GM12865 (cell line): ENCODE results near the gene LRRC28.

Source experiments
- DNase-seq: peaks from one replicate; pipeline ENCODE4 v3.0.0; 2010; ENCODE audit warnings: low read depth
- H3K4me3 ChIP-seq: 2 replicates; pipeline ENCODE4 v1.5.1; 2011; ENCODE audit warnings: mild to moderate bottlenecking, low read depth, low read length, control low read depth
- CTCF ChIP-seq: IDR thresholded peaks from 2 replicates; pipeline ENCODE4 v1.5.1; 2011; ENCODE audit warnings: low read length, control low read depth, low read depth, inconsistent platforms; ENCODE audit not compliant: insufficient read depth; ENCODE audit errors: missing control alignments

Gene LRRC28

DNA sequence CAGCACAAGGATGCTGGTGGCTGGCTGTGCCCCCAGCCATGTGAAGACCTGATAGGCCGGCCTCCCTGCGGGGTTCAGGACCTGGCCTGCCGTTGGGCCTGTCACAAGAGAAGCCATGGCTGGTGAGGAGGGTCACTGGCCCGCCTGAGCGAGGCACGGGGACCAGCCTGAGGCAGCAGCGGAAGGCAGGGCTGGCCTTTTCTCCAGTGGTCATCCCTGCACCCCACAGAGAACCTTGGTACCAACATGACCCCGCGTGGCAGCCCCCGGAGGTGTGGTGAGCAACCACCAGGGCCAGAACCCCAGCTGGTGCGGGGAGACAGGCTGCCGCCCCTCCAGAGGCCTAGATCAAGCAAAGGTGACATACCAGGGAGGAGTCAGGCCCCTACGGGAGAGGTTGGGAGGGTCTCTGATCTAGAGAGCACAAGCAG is 180.4 kb downstream of the LRRC28 start:
- no peak for DNase-seq
- no peak for TF ChIP-seq CTCF
- no peak overlapping the region for H3K4me3 ChIP-seq

DNA sequence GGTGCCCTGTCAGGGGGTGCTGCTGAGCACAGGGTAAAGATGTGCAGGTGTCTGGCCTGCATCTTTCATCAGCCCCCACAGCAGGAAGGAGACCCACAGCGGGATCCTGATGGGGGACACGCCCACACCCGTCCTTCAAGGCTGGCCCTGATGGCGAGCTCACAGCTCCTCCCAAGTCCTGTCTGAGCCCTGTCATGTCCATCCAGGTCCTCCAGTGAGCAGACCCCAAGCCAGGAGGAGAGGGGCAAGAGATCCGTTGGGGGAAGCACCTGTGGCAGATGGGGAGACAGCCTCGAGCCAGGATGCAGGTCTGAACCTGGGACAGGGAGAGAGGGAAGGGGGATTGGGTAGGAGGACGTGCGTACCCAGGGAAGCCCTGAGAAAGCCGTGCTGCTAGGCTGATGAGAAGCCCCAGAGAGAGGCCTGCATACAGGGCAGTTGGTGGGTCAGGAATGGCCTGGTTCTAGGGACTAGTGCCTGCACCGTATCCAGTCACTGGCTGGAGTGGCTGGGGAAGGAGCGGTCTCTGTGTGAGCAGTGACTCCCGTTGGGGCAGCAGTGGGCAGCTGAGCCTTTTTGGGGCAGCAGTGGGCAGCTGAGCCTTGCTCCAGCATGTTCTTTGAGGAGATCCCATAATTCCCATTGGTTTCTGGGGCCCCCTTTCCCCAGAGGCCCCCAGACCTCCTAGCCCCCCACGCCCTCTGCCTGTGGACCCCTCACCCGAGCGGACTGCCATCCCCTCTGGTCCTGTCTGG is 181.2 kb downstream of the LRRC28 start:
- no peak overlapping the region for H3K4me3 ChIP-seq
- DNase-seq = no peak
- TF ChIP-seq CTCF = no peak

DNA sequence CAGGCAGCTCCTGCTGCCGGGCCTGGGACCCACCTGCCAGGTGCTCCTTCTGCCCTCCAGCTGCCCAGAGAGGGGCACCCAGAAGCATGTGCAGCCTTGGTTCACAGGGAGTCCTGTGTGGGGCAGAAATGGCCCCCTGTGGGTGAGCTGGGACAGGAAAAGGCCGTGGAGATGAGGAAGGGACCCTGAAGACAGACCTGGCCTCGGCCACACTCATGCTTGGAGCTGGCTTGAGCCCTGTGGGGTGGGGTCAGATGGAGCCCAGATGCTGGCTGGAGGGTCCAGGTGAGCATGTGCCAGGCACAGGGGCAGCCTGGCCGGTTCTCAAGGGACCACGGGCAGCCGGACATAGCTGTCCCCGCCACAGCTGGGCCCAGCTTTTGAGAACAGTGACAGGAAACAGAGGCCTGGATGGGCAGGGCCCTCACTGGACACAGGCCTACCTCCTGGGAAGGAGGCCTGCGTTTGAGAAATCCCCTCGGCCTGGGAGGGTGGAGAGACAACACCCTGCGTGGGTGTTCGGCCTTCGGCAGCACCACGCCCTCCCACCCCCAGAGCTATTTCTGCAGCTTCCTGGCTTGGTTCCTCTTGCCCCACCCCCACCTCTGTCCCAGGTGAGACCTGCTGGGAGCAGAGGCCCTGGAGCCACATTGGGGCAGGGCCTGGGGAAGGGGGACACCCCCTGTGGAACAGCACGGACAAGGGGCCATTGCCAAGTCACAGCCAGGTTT is 181.9 kb downstream of the LRRC28 start:
- DNase-seq = peak; percentile 39
- no peak overlapping the region for H3K4me3 ChIP-seq
- TF ChIP-seq CTCF = no peak

DNA sequence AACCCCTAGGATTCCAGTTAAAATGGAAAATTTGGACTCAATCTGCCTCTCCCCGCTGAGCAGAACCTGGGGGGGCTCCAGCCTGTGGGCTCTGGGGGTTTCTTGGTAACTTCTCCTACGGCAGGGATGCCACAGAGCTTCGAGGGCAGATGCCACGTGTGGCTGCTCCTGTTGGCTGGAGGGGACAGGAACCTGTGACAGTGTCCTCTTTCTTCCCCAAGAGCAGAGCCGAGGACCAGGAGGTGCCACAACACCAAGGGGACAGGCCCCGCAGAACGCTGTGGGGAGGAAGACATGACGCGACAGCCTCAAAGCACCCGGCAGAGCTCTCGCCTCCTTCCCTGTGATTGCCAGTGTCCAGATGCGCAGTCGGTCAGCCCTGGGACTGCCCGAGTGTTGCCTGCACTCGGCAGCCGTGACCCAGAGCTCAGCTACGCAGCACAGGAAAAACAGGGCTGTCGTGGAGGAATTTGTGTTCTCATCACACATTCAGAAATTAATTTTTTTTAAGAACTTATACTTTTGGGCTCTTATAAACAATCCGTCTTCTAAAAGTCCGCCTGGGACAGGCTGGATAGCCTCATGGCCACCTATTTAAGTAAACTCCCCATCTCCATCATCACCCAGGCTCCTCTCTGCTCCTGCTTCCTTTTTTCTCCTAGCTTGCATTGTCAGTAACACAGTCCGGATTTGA is 182.6 kb downstream of the LRRC28 start:
- H3K4me3 ChIP-seq = no peak overlapping the region
- DNase-seq = no peak
- TF ChIP-seq CTCF = no peak

GRCh38 chr15:99434506-99435112 is 183.3 kb downstream of the LRRC28 start:
- no peak for DNase-seq
- TF ChIP-seq CTCF = no peak
- no peak overlapping the region for H3K4me3 ChIP-seq

DNA sequence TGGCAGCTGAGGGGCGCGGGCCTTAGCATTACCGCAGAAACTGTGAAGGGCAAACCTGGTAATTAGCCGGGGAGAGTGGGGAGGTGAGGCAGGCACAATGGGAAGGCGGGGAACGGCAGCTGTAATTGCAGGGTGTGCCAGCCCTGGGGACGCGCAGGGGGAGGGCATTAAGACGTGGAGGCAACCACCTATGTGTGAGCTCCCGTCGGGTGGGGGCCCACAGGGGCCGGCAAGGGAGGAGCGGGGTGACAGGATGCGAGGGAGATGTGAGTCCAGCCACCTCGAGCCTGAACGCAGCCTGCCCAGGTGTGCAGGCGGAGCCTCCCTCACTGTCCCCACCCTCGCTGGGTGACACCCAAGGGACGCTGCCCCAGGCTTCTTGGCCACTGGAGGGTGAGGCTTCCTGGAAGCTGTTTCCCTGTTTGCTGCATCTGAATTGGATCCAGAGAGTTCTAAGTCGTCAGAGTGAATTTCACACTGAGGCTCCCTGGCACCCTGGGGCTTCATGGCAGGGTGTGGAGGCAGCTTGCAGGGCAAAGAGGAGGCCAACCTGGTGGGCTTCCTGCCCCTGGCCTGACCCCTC is 183.9 kb downstream of the LRRC28 start:
- no peak for TF ChIP-seq CTCF
- H3K4me3 ChIP-seq = no peak overlapping the region
- peak; percentile 33 for DNase-seq
